Measurements from ENCODE around the gene PCDH15. TPM values are rescaled to one million over a fixed set of nuclear protein-coding genes. Genes with fewer than 3 reads are reported as not detected.

PCDH15 gene
- total and polyA plus RNA-seq, 2 of the 13 experiments (the other 11 are each of a cell fraction or from before 2014, with no cell fraction given), result not detected

- ChIA-PET POLR2A (no interaction called here), CTCF (ENCODE audit: low intra/inter-chr PET ratio, low total read pairs) (no interaction called here)
- no peak for FAIRE-seq
- in situ Hi-C loops (cut with HindIII; ENCODE audit: extremely low pct_ligation_motif_present, low pct_unique_long_range_greater_than_20kb), result no loop called here
- intact Hi-C loops (cut with micrococcal nuclease; ENCODE audit: unreplicated experiment), result no loop called here
- Histone ChIP-seq H3K4me3 (replicated peaks in 1 of 3; ENCODE audit: insufficient read depth in 1 of 3, low read depth in 2 of 3, low read length in 3 of 3) (no peak overlapping the region), H3K79me2 (ENCODE audit: insufficient read depth, low read length) (no peaks in the 10 kb centered on the region), H3K27me3 (ENCODE audit: control insufficient read depth in 1 of 2, insufficient read depth in 2 of 2, low read length in 2 of 2) (no peaks in the 10 kb centered on the region), H2AFZ (ENCODE audit: low read length) (no peak overlapping the region), H4K20me1 (ENCODE audit: insufficient read depth, low read length) (no peaks in the 10 kb centered on the region), H3K4me2 (ENCODE audit: low read depth, low read length) (no peak overlapping the region), H3K9me3 (ENCODE audit: low read length) (no peaks in the 10 kb centered on the region), H3K27ac (ENCODE audit: extremely low read length, insufficient read depth, low read length) (no peak overlapping the region), H3K4me1 (ENCODE audit: insufficient read depth, low read length) (no peaks in the 10 kb centered on the region), H3K9ac (ENCODE audit: insufficient read depth, low read depth, low read length) (no peak overlapping the region), H3K36me3 (replicated peaks in 1 of 2; ENCODE audit: control insufficient read depth in 1 of 2, insufficient read depth in 2 of 2, low read length in 2 of 2) (no peaks in the 10 kb centered on the region)
- DNase-seq (ENCODE audit: low spot score), result no peak
- WGBS (ENCODE audit: low lambda C conversion rate), result 0% methylated on average over 1 of the region's 1 CpG
- no peak for TF ChIP-seq RELA (CRISPR knock-in tag; IDR thresholded peaks at IDR 0.05)
- no peak for ATAC-seq
- no TSS peak for BruUV-seq (replicated peaks)
These were observed 680.2 kb downstream of the PCDH15 start for GRCh38 chr10:54120806-54121205.

- in situ Hi-C loops (cut with HindIII; ENCODE audit: extremely low pct_ligation_motif_present, low pct_unique_long_range_greater_than_20kb), result no loop called here
- Histone ChIP-seq H3K4me3 (replicated peaks in 1 of 3; ENCODE audit: insufficient read depth in 1 of 3, low read depth in 2 of 3, low read length in 3 of 3) (no peak overlapping the region), H3K36me3 (replicated peaks in 1 of 2; ENCODE audit: control insufficient read depth in 1 of 2, insufficient read depth in 2 of 2, low read length in 2 of 2) (no peaks in the 10 kb centered on the region), H3K27ac (ENCODE audit: extremely low read length, insufficient read depth, low read length) (no peak overlapping the region), H3K4me1 (ENCODE audit: insufficient read depth, low read length) (no peaks in the 10 kb centered on the region), H2AFZ (ENCODE audit: low read length) (no peak overlapping the region), H3K79me2 (ENCODE audit: insufficient read depth, low read length) (no peaks in the 10 kb centered on the region), H3K9ac (ENCODE audit: insufficient read depth, low read depth, low read length) (no peak overlapping the region), H4K20me1 (ENCODE audit: insufficient read depth, low read length) (no peaks in the 10 kb centered on the region), H3K4me2 (ENCODE audit: low read depth, low read length) (no peak overlapping the region), H3K27me3 (ENCODE audit: control insufficient read depth in 1 of 2, insufficient read depth in 2 of 2, low read length in 2 of 2) (no peaks in the 10 kb centered on the region), H3K9me3 (ENCODE audit: low read length) (no peaks in the 10 kb centered on the region)
- no TSS peak for BruUV-seq (replicated peaks)
- ATAC-seq (no peak), FAIRE-seq (no peak), DNase-seq (ENCODE audit: low spot score) (no peak)
- intact Hi-C loops (cut with micrococcal nuclease; ENCODE audit: unreplicated experiment), result loop anchor here (10.0 kb wide), 1 partner anchor 264 kb away; no protein-coding TSS in a partner anchor
- 3% methylated on average over 2 of the region's 2 CpGs for WGBS (ENCODE audit: low lambda C conversion rate)
- POLR2A ChIA-PET, result no interaction called here
- TF ChIP-seq PLRG1 (conservative IDR thresholded peaks at IDR 0.05) (no peak), RFXANK (CRISPR knock-in tag; IDR thresholded peaks at IDR 0.05) (no peak), ELK4 (CRISPR knock-in tag; IDR thresholded peaks at IDR 0.05; ENCODE audit: borderline replicate concordance) (no peak)
- CTCF ChIA-PET (ENCODE audit: low intra/inter-chr PET ratio, low total read pairs), result no interaction called here
These were observed 692.1 kb downstream of the PCDH15 start for GRCh38 chr10:54108961-54109360.

Measured in HepG2 (cell line).